KOPT-K1 (cell line): ENCODE data around the gene BMP5.

ENCODE experiments used
- H3K27ac ChIP-seq: fragments of 200-600 bp; sonication (generic); 2 replicates; pipeline ENCODE4 v1.5.1; 2016; ENCODE audit warnings: antibody characterized with exemption, mild to moderate bottlenecking, low read depth, low read length; ENCODE audit not compliant: poor library complexity, severe bottlenecking
- H3K36me3 ChIP-seq: fragments of 200-600 bp; sonication (generic); 2 replicates; pipeline ENCODE4 v1.5.1; 2017; ENCODE audit warnings: antibody characterized with exemption, mild to moderate bottlenecking, low read length, moderate library complexity; ENCODE audit not compliant: insufficient read depth
- H3K9me3 ChIP-seq: fragments of 200-600 bp; sonication (generic); 2 replicates; pipeline ENCODE4 v1.5.1; 2017; ENCODE audit warnings: antibody characterized with exemption, low read length, mild to moderate bottlenecking; ENCODE audit not compliant: insufficient read depth, poor library complexity, severe bottlenecking

Gene BMP5

GRCh38 chr6:55746473-55746872 lies 128.9 kb downstream of the BMP5 start:
- no peak overlapping the region for H3K27ac ChIP-seq

GRCh38 chr6:55734256-55734655 lies 141.1 kb downstream of the BMP5 start:
- H3K36me3 ChIP-seq, result no peaks in the 10 kb centered on the region
- H3K9me3 ChIP-seq, result no peaks in the 10 kb centered on the region
- H3K27ac ChIP-seq, result no peak overlapping the region

More at GRCh38 chr6:55746473-55746872, 128.9 kb downstream of the BMP5 start:
- no peaks in the 10 kb centered on the region for H3K9me3 ChIP-seq
- no peaks in the 10 kb centered on the region for H3K36me3 ChIP-seq

GRCh38 chr6:55729665-55730064 lies 145.7 kb downstream of the BMP5 start:
- H3K27ac ChIP-seq, result no peak overlapping the region
- no peaks in the 10 kb centered on the region for H3K36me3 ChIP-seq
- no peaks in the 10 kb centered on the region for H3K9me3 ChIP-seq

GRCh38 chr6:55726144-55726543 lies 149.2 kb downstream of the BMP5 start:
- Histone ChIP-seq H3K36me3 (no peaks in the 10 kb centered on the region), H3K27ac (no peak overlapping the region), H3K9me3 (no peaks in the 10 kb centered on the region)

GRCh38 chr6:55714831-55715230 lies 160.6 kb downstream of the BMP5 start:
- Histone ChIP-seq H3K9me3 (no peaks in the 10 kb centered on the region), H3K27ac (no peak overlapping the region), H3K36me3 (no peaks in the 10 kb centered on the region)

- Histone ChIP-seq H3K36me3 (no peaks in the 10 kb centered on the region), H3K9me3 (no peaks in the 10 kb centered on the region), H3K27ac (no peak overlapping the region)
These were observed 162.0 kb downstream of the BMP5 start for GRCh38 chr6:55713436-55713835.

- H3K36me3 ChIP-seq, result no peaks in the 10 kb centered on the region
- no peak overlapping the region for H3K27ac ChIP-seq
- H3K9me3 ChIP-seq, result no peaks in the 10 kb centered on the region
These were observed 166.7 kb downstream of the BMP5 start for GRCh38 chr6:55708711-55709110.

GRCh38 chr6:55705451-55706440 lies 169.6 kb downstream of the BMP5 start:
- Histone ChIP-seq H3K36me3 (no peaks in the 10 kb centered on the region), H3K9me3 (no peaks in the 10 kb centered on the region), H3K27ac (no peak overlapping the region)

- Histone ChIP-seq H3K36me3 (no peaks in the 10 kb centered on the region), H3K9me3 (no peaks in the 10 kb centered on the region), H3K27ac (no peak overlapping the region)
These were observed 171.0 kb downstream of the BMP5 start for GRCh38 chr6:55704421-55704820.
